GM19025 (cell line): ENCODE measurements around the gene TNXB.
"Not testable (repeated sequence)": the region's sequence is repeated elsewhere in the genome, so short reads cannot be mapped to it uniquely, and the experiment has no call there.

Experiments
- ATAC-seq: cut with Tn5 transposase; IDR thresholded peaks from one replicate; pipeline ENCODE4 v1.9.1; 2021; ENCODE audit warnings: mild to moderate bottlenecking, low read depth, moderate library complexity; ENCODE audit not compliant: unreplicated experiment

TNXB gene

GRCh38 chr6:32109114-32109764, at the start of gene TNXB:
TSS of gene TNXB (minus strand) at chr6:32109338. CDS start at chr6:32098198, 11,140 bp downstream.
- no peak for ATAC-seq

- ATAC-seq = no peak
Observed at GRCh38 chr6:32158052-32158451, 48.9 kb upstream of the TNXB start.

- ATAC-seq = no peak
Observed at GRCh38 chr6:32156891-32157290, 47.8 kb upstream of the TNXB start.

GRCh38 chr6:32154514-32155161, 45.5 kb upstream of the TNXB start:
- ATAC-seq = no peak

- ATAC-seq = no peak
Observed at GRCh38 chr6:32153564-32154513, 44.7 kb upstream of the TNXB start, which contains the start of gene PPT2. TSS of gene PPT2 (plus strand) at chr6:32154141. CDS start at chr6:32154595, 454 bp downstream.

GRCh38 chr6:32152769-32153563, 43.8 kb upstream of the TNXB start:
- ATAC-seq = no peak

GRCh38 chr6:32151863-32152768, 43.0 kb upstream of the TNXB start, which contains the start of gene PRRT1:
TSS of gene PRRT1 (minus strand) at chr6:32151939. CDS start at chr6:32151827, 112 bp downstream.
- no peak for ATAC-seq

GRCh38 chr6:32151181-32151862, 42.2 kb upstream of the TNXB start:
- ATAC-seq = no peak

- no peak for ATAC-seq
Observed at GRCh38 chr6:32149932-32150870, 41.1 kb upstream of the TNXB start.

- no peak for ATAC-seq
Observed at GRCh38 chr6:32149092-32149755, 40.1 kb upstream of the TNXB start.

- no peak for ATAC-seq
Observed at GRCh38 chr6:32148289-32149091, 39.4 kb upstream of the TNXB start.

GRCh38 chr6:32147401-32148132, 38.4 kb upstream of the TNXB start:
- no peak for ATAC-seq

- ATAC-seq = no peak
Observed at GRCh38 chr6:32146687-32147086, 37.5 kb upstream of the TNXB start.

- ATAC-seq = no peak
Observed at GRCh38 chr6:32146287-32146686, 37.1 kb upstream of the TNXB start.

- ATAC-seq = not testable (repeated sequence)
Observed at GRCh38 chr6:32144238-32144637, 35.1 kb upstream of the TNXB start.
